ENCODE measurements around the gene ZBTB25.

DNA sequence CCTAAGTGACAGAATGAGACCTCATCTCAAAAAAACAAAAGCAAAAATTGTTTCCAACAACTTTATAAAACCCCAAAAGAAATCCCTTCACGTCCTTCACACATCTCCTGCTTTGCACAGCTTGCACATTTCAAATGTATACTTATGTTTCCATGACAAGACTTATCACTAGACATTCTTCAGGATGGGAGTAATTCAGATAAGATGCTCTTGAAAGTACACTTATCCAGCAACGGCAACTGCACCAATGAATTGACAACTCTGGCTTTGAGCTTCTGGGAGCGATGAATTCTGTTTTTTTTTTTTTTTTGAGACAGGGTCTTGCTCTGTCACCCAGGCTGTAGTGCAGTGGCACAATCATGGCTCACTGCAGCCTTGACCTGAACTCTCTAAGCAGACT is 69.1 kb downstream of the ZBTB25 start:
- TF ChIP-seq POLR2AphosphoS5 (IDR thresholded peaks at IDR 0.05; ENCODE audit: low read depth, low read length) (no peak), POLR2A (IDR thresholded peaks at IDR 0.05; ENCODE audit: low read depth, low read length) (no peak), TAF1 (IDR thresholded peaks at IDR 0.05; ENCODE audit: borderline replicate concordance, low read depth, low read length) (no peak)
